Right lobe of liver (tissue), 6 donors: Measurements from ENCODE around the gene DNAL1. TPM values are rescaled to one million over a fixed set of nuclear protein-coding genes. Genes with fewer than 3 reads are reported as not detected.

Experiments
- ATAC-seq, 4 donors: fragments of 200-7000 bp; cut with Tn5 transposase; one replicate each; pipeline ENCODE4 v1.9.1; 2020; ENCODE audit warnings: mild to moderate bottlenecking in 4 of 4, moderate library complexity in 4 of 4
- DNase-seq, 3 donors: peaks; one replicate each; pipeline ENCODE4 v3.0.0-alpha.2; 2020
- H3K27ac ChIP-seq, 3 donors: fragments of 200-600 bp; one replicate each; pipeline ENCODE4 v1.8.0; 2022
- H3K27me3 ChIP-seq, 2 donors: fragments of 200-600 bp; one replicate each; pipeline ENCODE4 v1.8.0; 2022
- H3K36me3 ChIP-seq, 4 donors: fragments of 200-600 bp; sonication (generic) in 1 of 4; one replicate each; pipeline versions ENCODE4 v1.5.1 to v1.8.0; 2017 to 2022; ENCODE audit warnings: control low read depth in 1 of 4
- H3K4me1 ChIP-seq, 4 donors: fragments of 200-600 bp; sonication (generic) in 1 of 4; one replicate each; pipeline versions ENCODE4 v1.5.1 to v1.8.0; 2017 to 2022; ENCODE audit warnings: control low read depth in 1 of 4
- H3K4me3 ChIP-seq, 3 donors: fragments of 200-600 bp; one replicate each; pipeline ENCODE4 v1.8.0; 2022
- H3K9me3 ChIP-seq, 4 donors: fragments of 200-600 bp; sonication (generic) in 1 of 4; one replicate each; pipeline versions ENCODE4 v1.5.1 to v1.8.0; 2017 to 2022; ENCODE audit warnings: control low read depth in 1 of 4
- POLR2A ChIP-seq: fragments of 450-650 bp; IDR thresholded peaks from one replicate; pipeline ENCODE4 v1.6.1; 2017; ENCODE audit warnings: antibody characterized with exemption, mild to moderate bottlenecking
- WGBS: methylation state at CpG from one replicate; pipeline ENCODE4 v1.1.6; 2018; ENCODE audit warnings: low coverage, low lambda C conversion rate; ENCODE audit not compliant: insufficient coverage; ENCODE audit errors: missing lambda C conversion rate; 5-methylcytosine and 5-hydroxymethylcytosine counted together
- intact Hi-C, 2 donors: fragments of 100-400 bp; cut with DNase I; formaldehyde crosslinking; loops; one replicate each; pipeline versions ENCODE4 v1.11.2 to v1.14.1; 2022
- small RNA-seq, 2 experiments: library from RNA; depleted of rRNA; stranded (forward); fragments of <200 nt; gene quantifications; one replicate each; pipeline ENCODE3, GENCODE V24; 2016
- total RNA-seq, 6 experiments: library from RNA; depleted of rRNA in 2 of 6; stranded (reverse); fragments of >200 nt in 2 of 6; fragmentation: NEBNext Ultra II Directional in 3 of 6; extraction: Animal tissue kit (Norgen Biotek cat#: 25700) in 3 of 6; gene quantifications; one replicate each; pipeline versions ENCODE4 v1.1.0 to v1.2.4, GENCODE V29; 2016 to 2023
- TF ChIP-seq, protein P1 (sequence below), 4 donors: fragments of 200-600 bp in 3 of 4; fragments of 450-650 bp in 1 of 4; IDR thresholded peaks; one replicate each; pipeline versions ENCODE4 v1.5.1 to v1.8.0; 2016 to 2022; ENCODE audit warnings: antibody characterized with exemption in 4 of 4, mild to moderate bottlenecking in 2 of 4
- donor health status: DM: no; HTN: yes; CAD: no.
- donor health status: DM: no; HTN: no; CAD: no.
- donor health status: DM: no; HTN: no; CAD: no.
- donor health status: DM: no; HTN: yes; CAD: no.
- donor health status: DM: no; HTN: yes; CAD: no.

DNAL1 gene
- total RNA-seq, 6 experiments from 2014 or later = 2.7 to 5.7 (median 3.2) TPM

GRCh38 chr14:73751157-73751691, 106.4 kb downstream of the DNAL1 start:
- Histone ChIP-seq H3K4me1 (peaks cover 12 to 93% (median 60%) of the 10 kb centered on the region in 4 donors), H3K27me3 (no peaks in the 10 kb centered on the region), H3K9me3 (no peaks in the 10 kb centered on the region), H3K4me3 (no peak overlapping the region), H3K36me3 (no peaks in the 10 kb centered on the region), H3K27ac (peak overlapping the region in 1 of 3 donors; percentile 4)
- TF ChIP-seq, protein P1, sequence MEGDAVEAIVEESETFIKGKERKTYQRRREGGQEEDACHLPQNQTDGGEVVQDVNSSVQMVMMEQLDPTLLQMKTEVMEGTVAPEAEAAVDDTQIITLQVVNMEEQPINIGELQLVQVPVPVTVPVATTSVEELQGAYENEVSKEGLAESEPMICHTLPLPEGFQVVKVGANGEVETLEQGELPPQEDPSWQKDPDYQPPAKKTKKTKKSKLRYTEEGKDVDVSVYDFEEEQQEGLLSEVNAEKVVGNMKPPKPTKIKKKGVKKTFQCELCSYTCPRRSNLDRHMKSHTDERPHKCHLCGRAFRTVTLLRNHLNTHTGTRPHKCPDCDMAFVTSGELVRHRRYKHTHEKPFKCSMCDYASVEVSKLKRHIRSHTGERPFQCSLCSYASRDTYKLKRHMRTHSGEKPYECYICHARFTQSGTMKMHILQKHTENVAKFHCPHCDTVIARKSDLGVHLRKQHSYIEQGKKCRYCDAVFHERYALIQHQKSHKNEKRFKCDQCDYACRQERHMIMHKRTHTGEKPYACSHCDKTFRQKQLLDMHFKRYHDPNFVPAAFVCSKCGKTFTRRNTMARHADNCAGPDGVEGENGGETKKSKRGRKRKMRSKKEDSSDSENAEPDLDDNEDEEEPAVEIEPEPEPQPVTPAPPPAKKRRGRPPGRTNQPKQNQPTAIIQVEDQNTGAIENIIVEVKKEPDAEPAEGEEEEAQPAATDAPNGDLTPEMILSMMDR (IDR thresholded peaks at IDR 0.05) = no peak
- no peak for TF ChIP-seq POLR2A
- WGBS = no CpG with 5 or more reads among the region's 7 CpGs
- peak in 1 of 3 donors; percentile 37 for DNase-seq
- no peak for ATAC-seq
- intact Hi-C loops = loop anchor here in 1 of 2 donors (5.0 kb wide), 1 partner anchor 36 kb away; no protein-coding TSS in a partner anchor

GRCh38 chr14:73752297-73752992, 107.7 kb downstream of the DNAL1 start:
- Histone ChIP-seq H3K9me3 (no peaks in the 10 kb centered on the region), H3K36me3 (no peaks in the 10 kb centered on the region), H3K4me1 (peaks cover 12 to 98% (median 63%) of the 10 kb centered on the region in 4 donors), H3K27me3 (no peaks in the 10 kb centered on the region), H3K4me3 (no peak overlapping the region), H3K27ac (peak overlapping the region; percentile 43 to 72 (median 70))
- DNase-seq = peak; percentile 82 to 95 (median 91)
- ATAC-seq = peak; percentile 43 to 73 (median 66)
- no peak for TF ChIP-seq POLR2A
- TF ChIP-seq, protein P1 (IDR thresholded peaks at IDR 0.05) = peak in 2 of 4 donors; percentile 5 to 12
- intact Hi-C loops = loop anchor here in 1 of 2 donors (5.0 kb wide), 1 partner anchor 35 kb away; no protein-coding TSS in a partner anchor
- 27% methylated on average over 2 of the region's 7 CpGs for WGBS

Small RNAs within 50 kb of the gene (small RNA-seq; reads per million reads assigned to genes)
- gene RNU6-240P = 0 reads per million in 2 experiments

Other genes starting within 250 kb of the DNAL1 start
- 10 to 100 TPM; 28.3 to 48.4 (median 43.7) TPM for gene NUMB, start 186.4 kb upstream of the DNAL1 start, total RNA-seq
- 10 to 100 TPM in 2 of 6 experiments, 1 to 10 TPM in 4; 4.7 to 12.4 (median 5.7) TPM for gene RIOX1, start 154.1 kb upstream of the DNAL1 start, total RNA-seq
- gene ACOT1, start 107.8 kb upstream of the DNAL1 start, total RNA-seq = 10 to 100 TPM; 10.2 to 37.5 (median 27.0) TPM
- gene HEATR4, start 86.0 kb upstream of the DNAL1 start, total RNA-seq = 1 to 10 TPM in 2 of 6 experiments, under 1 TPM in 4; 0.07 to 1.9 (median 0.63) TPM
- gene ACOT2, start 75.8 kb upstream of the DNAL1 start, total RNA-seq = 100 to 1,000 TPM in 4 of 6 experiments, 10 to 100 TPM in 2; 53.3 to 160 (median 112) TPM
- 10 to 100 TPM in 3 of 6 experiments, 1 to 10 TPM in 3; 6.2 to 14.4 (median 9.3) TPM for gene ACOT4, start 53.1 kb upstream of the DNAL1 start, total RNA-seq
- 1 to 10 TPM in 2 of 6 experiments, under 1 TPM in 2, not detected in 2; 0.49 to 1.4 (median 0.94) TPM for gene ACOT6, start 32.5 kb upstream of the DNAL1 start, total RNA-seq
- 1 to 10 TPM; 1.7 to 7.6 (median 3.7) TPM for gene PNMA1, start 69.4 kb downstream of the DNAL1 start, total RNA-seq
- gene PTGR2, start 206.8 kb downstream of the DNAL1 start, total RNA-seq = 10 to 100 TPM in 4 of 6 experiments, 1 to 10 TPM in 2; 8.0 to 22.4 (median 12.4) TPM
- 10 to 100 TPM; 14.9 to 20.8 (median 18.3) TPM for gene ZNF410, start 241.9 kb downstream of the DNAL1 start, total RNA-seq